SK-N-SH (cell line): Measurements from ENCODE around the gene RAC2. TPM values are rescaled to one million over a fixed set of nuclear protein-coding genes. Genes with fewer than 3 reads are reported as not detected.

Source experiments
- CTCF ChIA-PET: fragments of 300-600, 350-600 bp; formaldehyde crosslinking; extraction: SDS; loops from one replicate; lab custom pipeline; 2021; lab: Yijun Ruan, JAX
- POLR2A ChIA-PET: fragments of 350-600 bp; sonication (Branson Sonifier 250); formaldehyde crosslinking; extraction: SDS; loops from one replicate; lab custom pipeline; 2020; ENCODE audit warnings: antibody characterized with exemption, inconsistent platforms; lab: Yijun Ruan, JAX
- DNase-seq: peaks from one replicate; pipeline ENCODE4 v3.0.0; 2012
- H2AFZ ChIP-seq: fragments of 200-600 bp; sonication (generic); 2 replicates; pipeline ENCODE4 v1.8.1; 2016; ENCODE audit warnings: antibody characterized with exemption, mild to moderate bottlenecking, low read depth
- H3F3A ChIP-seq: fragments of 200-600 bp; sonication (generic); replicated peaks from 2 replicates; pipeline ENCODE3; 2016; ENCODE audit warnings: antibody characterized with exemption, mild to moderate bottlenecking; ENCODE audit not compliant: insufficient read depth
- H3K27ac ChIP-seq, 2 experiments: fragments of 200-500 bp in 1 of 2; fragments of 200-600 bp in 1 of 2; sonication (Bioruptor generic) in 1 of 2; sonication (generic), shearing (Covaris generic) in 1 of 2; 2 replicates each; pipeline versions ENCODE4 v1.5.1 to v1.6.1; 2014 to 2016; ENCODE audit warnings: low read depth in 2 of 2, inconsistent platforms in 1 of 2, low read length in 1 of 2, mild to moderate bottlenecking in 1 of 2, mixed read lengths in 1 of 2
- H3K27me3 ChIP-seq: fragments of 200-600 bp; sonication (generic), shearing (Covaris generic); 2 replicates; pipeline ENCODE4 v1.6.1; 2016; ENCODE audit warnings: mixed run types; ENCODE audit not compliant: insufficient read depth
- H3K36me3 ChIP-seq, 2 experiments: fragments of 200-500 bp in 1 of 2; fragments of 200-600 bp in 1 of 2; sonication (Bioruptor generic) in 1 of 2; sonication (generic) in 1 of 2; replicated peaks in 1 of 2; 2 replicates each; pipeline versions ENCODE3 to v1.5.1; 2014 to 2016; ENCODE audit warnings: low read length in 1 of 2, mild to moderate bottlenecking in 1 of 2; ENCODE audit not compliant: insufficient read depth in 2 of 2, control insufficient read depth in 1 of 2
- H3K4me1 ChIP-seq, 2 experiments: fragments of 200-500 bp in 1 of 2; fragments of 200-600 bp in 1 of 2; sonication (Bioruptor generic) in 1 of 2; sonication (generic), shearing (Covaris generic) in 1 of 2; 2 replicates each; pipeline versions ENCODE4 v1.5.1 to v1.6.1; 2014 to 2016; ENCODE audit warnings: low read depth in 1 of 2, low read length in 1 of 2, mixed run types in 1 of 2; ENCODE audit not compliant: insufficient read depth in 2 of 2, control insufficient read depth in 1 of 2
- H3K4me2 ChIP-seq: fragments of 200-600 bp; sonication (generic), shearing (Covaris generic); 2 replicates; pipeline ENCODE4 v1.6.1; 2017; ENCODE audit warnings: mixed run types
- H3K4me3 ChIP-seq, 2 experiments: fragments of 200-500 bp in 1 of 2; fragments of 200-600 bp in 1 of 2; sonication (Bioruptor generic) in 1 of 2; sonication (generic), shearing (Covaris generic) in 1 of 2; 2 replicates each; pipeline versions ENCODE4 v1.5.1 to v1.8.1; 2014 to 2016; ENCODE audit warnings: low read depth in 2 of 2, inconsistent platforms in 1 of 2, low read length in 1 of 2, mild to moderate bottlenecking in 1 of 2, mixed read lengths in 1 of 2, moderate library complexity in 1 of 2
- H3K79me2 ChIP-seq: fragments of 200-600 bp; sonication (generic); 2 replicates; pipeline ENCODE4 v1.8.1; 2017; ENCODE audit warnings: mild to moderate bottlenecking; ENCODE audit not compliant: insufficient read depth
- H3K9ac ChIP-seq: fragments of 200-600 bp; sonication (generic); 2 replicates; pipeline ENCODE4 v1.6.1; 2017; ENCODE audit warnings: mixed run types
- H3K9me2 ChIP-seq: fragments of 200-600 bp; sonication (generic); 2 replicates; pipeline ENCODE4 v1.6.1; 2017; ENCODE audit warnings: mixed run types
- H3K9me3 ChIP-seq: fragments of 200-600 bp; sonication (generic); 2 replicates; pipeline ENCODE4 v1.6.1; 2017; ENCODE audit warnings: mixed run types, mild to moderate bottlenecking, moderate library complexity
- H4K20me1 ChIP-seq: fragments of 200-600 bp; sonication (generic); 2 replicates; pipeline ENCODE4 v1.6.1; 2017; ENCODE audit warnings: mild to moderate bottlenecking, mixed run types; ENCODE audit not compliant: insufficient read depth
- FOXJ3 ChIP-seq: sonication (generic); formaldehyde crosslinking; IDR thresholded peaks from 2 replicates; pipeline ENCODE4 v1.5.1; 2020; ENCODE audit warnings: mild to moderate bottlenecking, missing genetic modification reagents
- GABPA ChIP-seq: IDR thresholded peaks from 2 replicates; pipeline ENCODE4 v1.4.0; 2012; ENCODE audit warnings: low read depth, mild to moderate bottlenecking
- JUND ChIP-seq: IDR thresholded peaks from 2 replicates; pipeline ENCODE4 v1.4.0; 2012
- RAD21 ChIP-seq: IDR thresholded peaks from 2 replicates; pipeline ENCODE4 v1.6.1; 2012; ENCODE audit warnings: mild to moderate bottlenecking, low read length
- RCOR1 ChIP-seq: fragments of 150-350 bp; IDR thresholded peaks from 2 replicates; pipeline ENCODE4 v1.6.1; 2017; ENCODE audit warnings: antibody characterized with exemption, low read length
- REST ChIP-seq: IDR thresholded peaks from 2 replicates; pipeline ENCODE4 v1.6.1; 2012; ENCODE audit warnings: mild to moderate bottlenecking, low read depth, low read length, moderate library complexity
- ZBTB33 ChIP-seq: IDR thresholded peaks from 2 replicates; pipeline ENCODE4 v1.4.0; 2012; ENCODE audit warnings: low read depth, borderline replicate concordance
- WGBS: methylation state at CpG from one replicate; pipeline ENCODE4 v1.1.6; 2017; ENCODE audit warnings: low lambda C conversion rate; 5-methylcytosine and 5-hydroxymethylcytosine counted together
- polyA plus RNA-seq, 3 experiments: library from polyadenylated mRNA; depleted of rRNA; stranded (reverse); fragments of >200 nt; gene quantifications; 2 replicates each; pipeline ENCODE4 v1.2.3, GENCODE V29; 2012

Gene RAC2
- polyA plus RNA-seq, 1 of the 3 experiments (the other 2 are of a cell fraction), result 29.9 TPM

- DNase-seq, result no peak
- WGBS, result 64% methylated on average over 6 of the region's 6 CpGs
- Histone ChIP-seq H3K4me3 (no peak overlapping the region), H2AFZ (no peak overlapping the region), H3K9ac (no peak overlapping the region), H3K27ac (no peak overlapping the region), H3K79me2 (no peaks in the 10 kb centered on the region), H3F3A (no peaks in the 10 kb centered on the region), H3K9me3 (no peaks in the 10 kb centered on the region), H3K9me2 (no peaks in the 10 kb centered on the region), H3K4me2 (no peak overlapping the region), H4K20me1 (no peaks in the 10 kb centered on the region), H3K36me3 (no peaks in the 10 kb centered on the region), H3K27me3 (no peaks in the 10 kb centered on the region; the same call in 1 of the 2 replicates), H3K4me1 (no peaks in the 10 kb centered on the region)
- ChIA-PET POLR2A (no interaction called here), CTCF (no interaction called here)
- TF ChIP-seq REST (no peak), ZBTB33 (no peak)
Observed at GRCh38 chr22:37218399-37218770, 25.7 kb downstream of the RAC2 start.

GRCh38 chr22:37215890-37216289, 28.2 kb downstream of the RAC2 start:
- Histone ChIP-seq H3K9me3 (no peaks in the 10 kb centered on the region), H3K4me1 (peaks cover 0 to 10% of the 10 kb centered on the region in 2 experiments; a peak in 1 of 4 replicates), H3K36me3 (no peaks in the 10 kb centered on the region), H4K20me1 (no peaks in the 10 kb centered on the region), H3K27me3 (no peaks in the 10 kb centered on the region; the same call in 1 of the 2 replicates), H3K4me3 (no peak overlapping the region), H3K79me2 (no peaks in the 10 kb centered on the region), H3K4me2 (no peak overlapping the region), H3K27ac (no peak overlapping the region), H3F3A (no peaks in the 10 kb centered on the region), H3K9ac (no peak overlapping the region), H3K9me2 (no peaks in the 10 kb centered on the region), H2AFZ (no peak overlapping the region)
- DNase-seq, result no peak
- POLR2A ChIA-PET, result no interaction called here
- WGBS, result 79% methylated on average over 9 of the region's 9 CpGs
- TF ChIP-seq JUND (no peak), GABPA (no peak), RAD21 (no peak), FOXJ3 (no peak), RCOR1 (no peak)
- CTCF ChIA-PET, result interaction anchor here (0.7 to 3.4 kb wide), 4 partner anchors 9 to 49 kb away, joined by 3 to 17 read pairs (median 8); no protein-coding TSS in a partner anchor
